ENCODE results near the gene MRTFB. TPM values are rescaled to one million over a fixed set of nuclear protein-coding genes. Genes with fewer than 3 reads are reported as not detected.

The MRTFB gene
- total and polyA plus RNA-seq, 2 donors (not counting 3 experiments of a cell fraction or from before 2014, with no cell fraction given), result 19.6 to 49.5 TPM

DNA sequence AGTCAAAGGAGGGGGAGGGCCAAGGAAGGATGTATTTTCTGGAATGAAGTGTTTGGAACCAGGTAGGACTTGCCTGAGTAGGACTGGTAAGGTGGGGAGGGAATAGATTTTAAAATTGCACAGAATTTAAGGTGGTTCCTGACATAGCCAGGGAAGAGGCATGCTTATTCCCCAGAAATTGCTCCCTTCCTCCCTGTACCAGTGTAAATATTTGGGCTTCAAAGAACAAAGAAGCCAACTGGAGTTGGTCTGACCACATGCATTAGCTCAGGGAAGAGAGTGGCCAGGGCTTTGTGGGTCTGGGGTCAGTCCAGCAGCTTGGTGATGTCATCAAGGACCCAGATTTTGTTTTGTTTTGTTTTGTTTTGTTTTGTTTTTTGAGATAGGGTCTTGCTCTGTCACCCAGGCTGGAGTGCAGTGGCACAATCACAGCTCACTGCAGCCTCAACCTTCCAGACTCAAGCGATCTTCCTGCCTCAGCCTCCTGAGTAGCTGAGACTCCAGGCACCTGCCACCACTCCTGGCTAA lies 9.3 kb upstream of the MRTFB start:
- intact Hi-C loops (cut with micrococcal nuclease), result no loop called here
- H3K4me2 ChIP-seq (ENCODE audit: insufficient read depth, low read length), result no peak overlapping the region
- H4K20me1 ChIP-seq (replicated peaks; ENCODE audit: control insufficient read depth, extremely low read depth, insufficient read depth, low read length), result no peaks in the 10 kb centered on the region
- no peaks in the 10 kb centered on the region for H3K9me1 ChIP-seq (replicated peaks; ENCODE audit: control insufficient read depth, extremely low read depth, insufficient read depth, low read length)
- H3K9ac ChIP-seq (replicated peaks; ENCODE audit: extremely low read depth, insufficient read depth, low read length), result no peak overlapping the region
- FAIRE-seq (no peak), DNase-seq (ENCODE audit: low read depth, low spot score) (no peak)
- ChIA-PET POLR2A (no interaction called here), CTCF (interaction anchor here (1.1 kb wide), 1 partner anchor 138 kb away, joined by 5 read pairs; no protein-coding TSS in a partner anchor)
- H3K9me3 ChIP-seq (replicated peaks; ENCODE audit: control insufficient read depth, insufficient read depth, low read length), result no peaks in the 10 kb centered on the region
- no peak overlapping the region for H3K4me3 ChIP-seq (replicated peaks in 1 of 3; ENCODE audit: insufficient read depth in 1 of 3, low read depth in 1 of 3, low read length in 3 of 3)
- peaks cover 18% of the 10 kb centered on the region for H3K4me1 ChIP-seq (ENCODE audit: control insufficient read depth, extremely low read depth, insufficient read depth, low read length)
- H2AFZ ChIP-seq (ENCODE audit: low read depth, low read length), result no peak overlapping the region
- dilution Hi-C loops (cut with MboI; ENCODE audit: extremely low pct_ligation_motif_present, low sequenced_read_pairs), result no loop called here
- no peak overlapping the region for H3K27ac ChIP-seq (ENCODE audit: insufficient read depth, low read depth, low read length)
- no peaks in the 10 kb centered on the region for H3K79me2 ChIP-seq (ENCODE audit: control insufficient read depth, insufficient read depth, low read length)
- no TSS peak for BruUV-seq (replicated peaks)
- TF ChIP-seq EZH2 (IDR thresholded peaks at IDR 0.05; ENCODE audit: borderline replicate concordance, low read depth, low read length, severe bottlenecking), result no peak
- no peak for TF ChIP-seq JUN (IDR thresholded peaks at IDR 0.05; ENCODE audit: borderline replicate concordance, insufficient read depth, insufficient read length, low read depth)
- no peak for TF ChIP-seq GATA2 (IDR thresholded peaks at IDR 0.05; ENCODE audit: insufficient read depth, insufficient read length, low read depth, low read length)
- TF ChIP-seq, protein P1, sequence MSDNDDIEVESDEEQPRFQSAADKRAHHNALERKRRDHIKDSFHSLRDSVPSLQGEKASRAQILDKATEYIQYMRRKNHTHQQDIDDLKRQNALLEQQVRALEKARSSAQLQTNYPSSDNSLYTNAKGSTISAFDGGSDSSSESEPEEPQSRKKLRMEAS (IDR thresholded peaks at IDR 0.05; ENCODE audit: insufficient read depth, insufficient read length), result no peak
- TF ChIP-seq POLR2A (IDR thresholded peaks at IDR 0.05; ENCODE audit: low read depth, low read length), result no peak
- no peak for TF ChIP-seq MYC (IDR thresholded peaks at IDR 0.05; ENCODE audit: low read depth, low read length)
- no peak for TF ChIP-seq FOS (IDR thresholded peaks at IDR 0.05; ENCODE audit: borderline replicate concordance, insufficient read depth, low read length)
- TF ChIP-seq, protein P2, sequence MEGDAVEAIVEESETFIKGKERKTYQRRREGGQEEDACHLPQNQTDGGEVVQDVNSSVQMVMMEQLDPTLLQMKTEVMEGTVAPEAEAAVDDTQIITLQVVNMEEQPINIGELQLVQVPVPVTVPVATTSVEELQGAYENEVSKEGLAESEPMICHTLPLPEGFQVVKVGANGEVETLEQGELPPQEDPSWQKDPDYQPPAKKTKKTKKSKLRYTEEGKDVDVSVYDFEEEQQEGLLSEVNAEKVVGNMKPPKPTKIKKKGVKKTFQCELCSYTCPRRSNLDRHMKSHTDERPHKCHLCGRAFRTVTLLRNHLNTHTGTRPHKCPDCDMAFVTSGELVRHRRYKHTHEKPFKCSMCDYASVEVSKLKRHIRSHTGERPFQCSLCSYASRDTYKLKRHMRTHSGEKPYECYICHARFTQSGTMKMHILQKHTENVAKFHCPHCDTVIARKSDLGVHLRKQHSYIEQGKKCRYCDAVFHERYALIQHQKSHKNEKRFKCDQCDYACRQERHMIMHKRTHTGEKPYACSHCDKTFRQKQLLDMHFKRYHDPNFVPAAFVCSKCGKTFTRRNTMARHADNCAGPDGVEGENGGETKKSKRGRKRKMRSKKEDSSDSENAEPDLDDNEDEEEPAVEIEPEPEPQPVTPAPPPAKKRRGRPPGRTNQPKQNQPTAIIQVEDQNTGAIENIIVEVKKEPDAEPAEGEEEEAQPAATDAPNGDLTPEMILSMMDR (IDR thresholded peaks at IDR 0.05; ENCODE audit: extremely low read depth in 1 of 2, insufficient read depth in 1 of 2, low read depth in 1 of 2, low read length in 2 of 2), result no peak
- no peak for TF ChIP-seq POLR2AphosphoS5 (IDR thresholded peaks at IDR 0.05; ENCODE audit: insufficient read depth, low read depth, low read length)
- no peaks in the 10 kb centered on the region for H3K27me3 ChIP-seq (ENCODE audit: control insufficient read depth in 2 of 2, insufficient read depth in 2 of 2, low read length in 2 of 2)
- no peaks in the 10 kb centered on the region for H3K36me3 ChIP-seq (ENCODE audit: control insufficient read depth in 2 of 2, extremely low read depth in 1 of 2, insufficient read depth in 2 of 2, low read length in 2 of 2)

Data from endothelial cell of umbilical vein (primary cell).